Measurements from ENCODE around the gene CHD6.

GRCh38 chr20:41373931-41374920 lies 244.0 kb downstream of the CHD6 start:
- TF ChIP-seq POLR2A (IDR thresholded peaks at IDR 0.05; ENCODE audit: low read depth, low read length) (no peak), POLR2AphosphoS5 (IDR thresholded peaks at IDR 0.05; ENCODE audit: low read depth, low read length) (no peak), SPI1 (IDR thresholded peaks at IDR 0.05; ENCODE audit: low read depth, low read length) (no peak), TAF1 (IDR thresholded peaks at IDR 0.05; ENCODE audit: low read depth, low read length) (no peak), PAX5 (IDR thresholded peaks at IDR 0.05; ENCODE audit: insufficient read depth, low read length, severe bottlenecking) (no peak), POU2F2 (IDR thresholded peaks at IDR 0.05; ENCODE audit: low read depth, low read length) (no peak)

Data from GM12891 (cell line).